Posterior cingulate gyrus (tissue), 11 donors: ENCODE results near the gene SLC35D2.
A peak's percentile ranks its signal among the peaks of the same experiment; 100 is the strongest.
"Not testable (repeated sequence)": the region's sequence is repeated elsewhere in the genome, so short reads cannot be mapped to it uniquely, and the experiment has no call there.

Experiments
- DNase-seq, 10 donors: peaks; one replicate each; pipeline versions ENCODE4 v3.0.0 to v3.0.0-alpha.2; 2020 to 2021; ENCODE audit warnings: mixed read lengths in 3 of 10
- intact Hi-C: fragments of 100-400 bp; cut with DNase I; formaldehyde crosslinking; loops from one replicate; pipeline ENCODE4 v1.15.1; 2023

Gene SLC35D2

DNA sequence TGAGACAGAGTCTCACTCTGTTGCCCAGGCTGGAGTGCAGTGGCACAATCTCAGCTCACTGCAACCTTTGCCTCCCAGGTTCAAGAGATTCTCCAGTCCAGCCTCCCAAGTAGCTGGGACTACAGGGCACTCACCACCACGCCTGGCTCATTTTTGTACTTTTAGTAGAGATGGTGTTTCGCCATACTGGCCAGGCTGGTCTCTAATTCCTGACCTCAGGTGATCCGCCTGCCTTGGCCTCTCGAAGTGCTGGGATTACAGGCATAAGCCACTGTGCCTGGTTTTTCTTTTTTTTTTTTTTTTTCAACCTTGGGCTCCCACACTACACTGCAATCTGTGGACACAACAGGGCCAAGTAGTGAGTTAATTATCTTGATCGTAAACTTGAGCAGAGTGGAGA is 60.8 kb downstream of the SLC35D2 start:
- DNase-seq, intact Hi-C loops: not testable (repeated sequence)

DNA sequence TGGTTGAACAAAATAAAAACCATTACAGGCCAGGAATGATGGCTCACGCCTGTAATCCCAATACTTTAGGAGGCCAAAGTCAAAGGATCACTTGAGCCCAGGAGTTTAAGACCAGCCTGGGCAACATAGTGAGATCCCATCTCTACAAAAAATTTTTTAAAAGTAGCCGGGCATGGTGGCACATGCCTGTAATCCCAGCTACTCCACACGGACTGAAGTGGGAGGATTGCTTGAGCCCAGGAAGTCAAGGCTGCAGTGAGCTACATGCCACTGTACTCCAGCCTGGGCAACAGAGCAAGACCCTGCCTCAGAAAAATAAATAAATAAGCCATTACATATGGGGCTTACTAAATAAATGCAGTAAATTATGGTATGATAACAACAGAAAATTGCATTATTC is 61.3 kb downstream of the SLC35D2 start:
- intact Hi-C loops = not testable (repeated sequence)

DNA sequence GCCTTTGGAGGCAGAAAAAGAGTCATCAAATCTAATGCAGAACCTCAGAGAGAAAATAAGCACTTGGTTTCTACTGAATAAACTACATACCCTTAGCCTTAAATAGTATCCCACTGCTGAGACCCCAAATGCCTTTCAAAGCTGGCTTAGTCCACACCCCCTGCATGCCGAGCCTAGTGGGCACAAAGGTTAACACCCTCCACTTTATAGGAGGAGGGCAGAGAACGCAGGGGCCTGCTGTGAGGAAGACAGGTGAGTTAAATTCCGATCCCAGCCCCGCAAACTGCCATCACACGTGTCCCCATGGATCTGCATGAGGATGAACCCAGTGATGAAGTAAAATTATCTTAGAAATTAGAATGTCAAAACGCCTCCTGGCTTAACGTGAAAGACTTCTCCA is 62.0 kb downstream of the SLC35D2 start:
- intact Hi-C loops = no loop called here
- no peak for DNase-seq

More for the DNA sequence above, 61.3 kb downstream of the SLC35D2 start:
- not testable (repeated sequence) for DNase-seq

- intact Hi-C loops = no loop called here
- no peak for DNase-seq
Observed at GRCh38 chr9:96320749-96321280, 62.7 kb downstream of the SLC35D2 start.

DNA sequence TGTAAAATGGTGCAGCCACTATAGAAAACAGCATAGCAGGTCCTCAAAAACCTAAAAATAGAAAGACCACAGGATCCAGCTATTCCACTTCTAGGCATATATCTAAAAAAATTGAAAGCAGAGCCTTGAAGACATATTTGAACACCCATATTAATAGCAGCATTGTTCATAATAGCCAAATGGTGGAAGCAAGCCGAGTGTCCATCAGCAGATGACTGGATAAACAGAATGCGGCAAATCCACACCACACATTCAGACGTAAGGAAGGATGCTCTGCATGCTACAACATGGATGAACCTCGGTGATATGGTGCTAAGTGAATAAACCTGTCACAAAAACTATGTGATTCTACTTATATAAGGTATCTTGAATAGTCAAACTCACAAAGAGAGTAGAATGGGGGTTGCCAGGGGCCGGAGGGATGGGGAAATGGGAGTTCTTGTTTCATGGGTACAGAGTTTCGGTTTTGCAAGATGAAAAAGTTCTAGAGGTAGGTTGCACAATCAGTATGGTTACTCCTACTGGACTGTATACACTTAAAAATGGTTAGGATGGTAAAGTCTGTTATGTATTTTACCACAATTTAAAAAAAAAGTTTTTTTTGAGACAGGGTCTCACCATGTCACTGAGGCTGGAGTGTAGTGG is 64.5 kb downstream of the SLC35D2 start:
- DNase-seq = no peak
- intact Hi-C loops = no loop called here

- intact Hi-C loops = loop anchor here (2.0 kb wide), 1 partner anchor 85 kb away; no protein-coding TSS in a partner anchor
- peak in 8 of 10 donors; percentile 36 to 94 (median 60) for DNase-seq
Observed at GRCh38 chr9:96317335-96317980, 66.1 kb downstream of the SLC35D2 start.

DNA sequence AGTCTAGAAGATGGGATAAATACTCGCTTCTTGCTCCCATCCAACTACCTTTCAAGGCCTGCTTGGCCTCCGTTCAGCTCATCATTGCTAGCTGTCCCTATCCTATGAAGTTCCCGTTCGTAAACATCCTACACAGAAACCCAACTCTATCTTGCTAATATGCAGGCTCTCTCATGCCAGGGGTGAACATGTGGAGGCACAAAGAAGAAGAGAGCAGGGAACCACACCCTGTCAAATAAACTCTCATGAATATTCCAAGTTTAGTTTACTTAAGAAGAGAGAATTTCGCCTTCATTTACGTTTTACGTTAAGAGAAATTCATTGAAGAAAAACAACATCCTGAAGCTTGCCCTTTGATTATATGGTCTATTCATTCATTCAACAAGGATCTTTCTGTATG is 73.7 kb downstream of the SLC35D2 start:
- DNase-seq = no peak
- intact Hi-C loops = no loop called here

DNA sequence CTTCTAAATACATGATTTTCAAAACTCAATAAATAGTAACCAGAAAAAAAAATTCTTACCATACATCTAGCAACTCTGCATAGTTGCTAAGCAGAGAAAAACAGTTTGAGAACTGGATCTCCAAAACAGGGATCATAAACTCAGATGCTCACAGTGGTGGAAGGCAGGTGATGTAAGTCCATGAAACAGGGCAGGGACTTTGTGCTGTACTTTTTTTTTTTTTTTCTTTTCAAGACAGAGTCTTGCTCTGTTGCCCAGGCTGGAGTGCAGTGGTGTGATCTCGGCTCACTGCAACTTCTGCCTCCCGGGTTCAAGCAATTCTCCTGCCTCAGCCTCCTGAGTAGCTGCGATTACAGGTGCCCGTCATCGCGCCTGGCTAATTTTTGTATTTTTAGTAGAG is 76.6 kb downstream of the SLC35D2 start:
- intact Hi-C loops, DNase-seq: not testable (repeated sequence)

DNA sequence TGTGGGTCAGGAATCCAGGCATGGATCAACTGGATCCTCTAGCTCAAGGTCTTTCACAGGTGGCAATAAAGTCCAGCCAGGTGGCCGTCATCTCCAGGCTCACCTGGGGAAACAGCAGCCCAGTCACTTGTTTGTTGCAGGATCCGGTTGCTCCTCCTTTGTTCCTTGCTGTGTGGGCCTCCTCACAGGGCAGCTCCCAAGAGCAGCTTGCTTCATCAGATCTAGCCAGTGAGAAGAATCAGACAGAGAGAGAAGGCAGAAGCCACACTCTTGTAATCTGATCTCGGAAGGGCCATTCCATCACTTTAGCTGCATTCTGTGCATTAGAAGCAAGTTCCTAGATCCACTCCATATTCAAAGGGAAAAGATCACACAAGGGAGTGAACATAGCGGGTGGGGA is 78.3 kb downstream of the SLC35D2 start:
- intact Hi-C loops = no loop called here
- no peak for DNase-seq

- DNase-seq = no peak
- intact Hi-C loops = no loop called here
Observed at GRCh38 chr9:96304230-96304629, 79.3 kb downstream of the SLC35D2 start.

- intact Hi-C loops = no loop called here
- DNase-seq = no peak
Observed at GRCh38 chr9:96302021-96302420, 81.5 kb downstream of the SLC35D2 start, which contains the start of gene HSD17B3. HSD17B3 (minus strand) TSS chr9:96302176; CDS start chr9:96302104, 72 bp downstream.

- intact Hi-C loops = no loop called here
- no peak for DNase-seq
Observed at GRCh38 chr9:96299823-96300222, 83.7 kb downstream of the SLC35D2 start.

DNA sequence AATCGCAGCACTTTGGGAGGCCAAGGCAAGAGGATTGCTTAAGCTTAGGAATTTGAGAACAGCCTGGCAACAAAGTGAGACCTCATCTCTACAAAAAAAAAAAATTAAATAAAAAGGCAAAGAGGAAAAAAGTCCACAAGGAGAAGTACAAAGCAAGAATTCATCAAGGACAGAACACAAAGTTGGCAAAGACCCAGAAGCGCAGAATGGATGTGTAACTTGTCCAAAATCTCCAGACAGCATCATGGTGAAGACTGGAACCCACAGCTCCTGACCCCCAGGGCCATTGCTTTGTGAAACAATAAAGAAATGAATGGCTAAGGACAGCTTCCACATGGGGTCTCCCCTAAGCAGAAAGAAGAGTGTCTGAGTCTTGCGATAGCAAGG is 89.4 kb downstream of the SLC35D2 start:
- intact Hi-C loops = no loop called here
- DNase-seq = no peak

GRCh38 chr9:96293498-96294158 is 89.9 kb downstream of the SLC35D2 start:
- intact Hi-C loops = no loop called here
- no peak for DNase-seq

GRCh38 chr9:96289392-96289791 is 94.1 kb downstream of the SLC35D2 start:
- intact Hi-C loops = no loop called here

DNA sequence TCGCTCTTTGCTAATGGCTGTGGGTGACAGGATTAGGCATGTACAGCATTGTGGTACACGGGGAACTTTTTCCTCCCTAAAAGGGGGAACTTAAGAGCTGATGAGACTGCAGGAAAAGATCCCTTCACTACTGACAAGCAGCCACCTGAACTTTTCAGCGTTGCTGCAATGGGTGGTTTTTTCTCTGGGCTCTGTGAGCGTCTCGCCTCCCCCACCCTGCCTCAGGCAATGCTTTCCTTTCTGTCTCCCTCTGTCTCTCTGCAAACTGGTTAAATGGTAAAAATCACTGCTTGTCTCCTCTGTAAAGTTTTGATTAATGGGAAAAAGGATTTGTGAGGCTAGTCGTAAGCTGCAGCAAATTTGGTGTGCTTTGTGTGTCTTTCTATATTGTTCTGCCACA is 101.9 kb downstream of the SLC35D2 start:
- intact Hi-C loops = no loop called here
- DNase-seq = no peak

More at GRCh38 chr9:96289392-96289791, 94.1 kb downstream of the SLC35D2 start:
- DNase-seq = no peak

- DNase-seq = no peak
- intact Hi-C loops = no loop called here
Observed at GRCh38 chr9:96279932-96280331, 103.6 kb downstream of the SLC35D2 start.

DNA sequence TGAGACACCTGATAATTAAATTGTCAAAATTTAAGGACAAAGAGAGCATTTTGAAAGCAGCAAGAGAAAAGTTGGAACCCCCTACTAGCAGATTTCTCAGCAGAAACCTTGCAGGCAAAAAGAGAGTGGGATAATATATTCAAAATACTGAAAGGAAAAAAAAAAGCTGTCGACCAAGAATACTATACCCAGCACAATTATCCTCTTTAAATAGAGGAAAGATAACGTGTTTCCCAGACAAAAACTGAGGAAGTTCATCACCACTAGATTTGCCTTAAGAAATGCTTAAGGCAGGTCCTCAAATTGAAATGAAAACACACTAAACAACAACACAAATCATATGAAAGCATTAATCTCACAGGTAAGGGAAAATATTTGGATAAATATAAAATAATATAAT is 108.6 kb downstream of the SLC35D2 start:
- intact Hi-C loops = no loop called here
- DNase-seq = no peak
